Right ventricle myocardium inferior (tissue), 1 donor: ENCODE data around the gene F8. TPM values are rescaled to one million over a fixed set of nuclear protein-coding genes. Genes with fewer than 3 reads are reported as not detected.
"Not testable (repeated sequence)": the region's sequence is repeated elsewhere in the genome, so short reads cannot be mapped to it uniquely, and the experiment has no call there.

Source experiments
- ATAC-seq: fragments of 200-7000 bp; cut with Tn5 transposase; one replicate; pipeline ENCODE4 v1.9.1; 2020; ENCODE audit warnings: mild to moderate bottlenecking, moderate library complexity
- DNase-seq: peaks from one replicate; pipeline ENCODE4 v3.0.0; 2021; ENCODE audit errors: missing footprints
- intact Hi-C: fragments of 100-400 bp; cut with DNase I; formaldehyde crosslinking; loops from one replicate; pipeline ENCODE4 v1.11.0; 2022
- total RNA-seq: library from RNA; stranded (reverse); fragmentation: NEBNext Ultra II Directional; extraction: Animal tissue kit (Norgen Biotek cat#: 25700); gene quantifications from one replicate; pipeline ENCODE4 v1.2.1, GENCODE V29; 2021
- donor health status: DM: no; HTN: yes; CAD: no; lungs with severe emphysema.

Gene F8
- total RNA-seq, 1 donor from 2014 or later, result 53.7 TPM

- intact Hi-C loops, result no loop called here
- ATAC-seq (no peak), DNase-seq (no peak)
These were observed 21.7 kb downstream of the F8 start for GRCh38 chrX:155000841-155001240.

GRCh38 chrX:154998204-154998880, 24.2 kb downstream of the F8 start:
- ATAC-seq, result no peak
- intact Hi-C loops, result no loop called here
- no peak for DNase-seq

GRCh38 chrX:154991476-154991875, 31.0 kb downstream of the F8 start:
- ATAC-seq (no peak), DNase-seq (no peak)
- intact Hi-C loops, result no loop called here

- intact Hi-C loops, result no loop called here
- no peak for ATAC-seq
- DNase-seq, result no peak
These were observed 31.5 kb downstream of the F8 start for GRCh38 chrX:154991039-154991438.

- ATAC-seq (no peak), DNase-seq (no peak)
- intact Hi-C loops, result no loop called here
These were observed 32.0 kb downstream of the F8 start for GRCh38 chrX:154990496-154990895.

GRCh38 chrX:154988719-154989118, 33.8 kb downstream of the F8 start:
- no peak for ATAC-seq
- intact Hi-C loops, result no loop called here

GRCh38 chrX:154987940-154988339, 34.6 kb downstream of the F8 start:
- ATAC-seq, result no peak
- intact Hi-C loops, result no loop called here

More at GRCh38 chrX:154988719-154989118, 33.8 kb downstream of the F8 start:
- no peak for DNase-seq

GRCh38 chrX:154986826-154987575, 35.5 kb downstream of the F8 start:
- no peak for ATAC-seq
- no peak for DNase-seq
- intact Hi-C loops, result no loop called here

More at GRCh38 chrX:154987940-154988339, 34.6 kb downstream of the F8 start:
- no peak for DNase-seq

GRCh38 chrX:154981116-154981411, 41.5 kb downstream of the F8 start:
- DNase-seq, result no peak
- ATAC-seq, result no peak
- intact Hi-C loops, result loop anchor here (2.0 kb wide), 1 partner anchor 76 kb away; no protein-coding TSS in a partner anchor

GRCh38 chrX:154980330-154981115, 42.0 kb downstream of the F8 start:
- peak; percentile 83 for ATAC-seq
- no peak for DNase-seq
- intact Hi-C loops, result loop anchor here (2.0 kb wide), 1 partner anchor 76 kb away; no protein-coding TSS in a partner anchor

- intact Hi-C loops, result loop anchor here (2.0 kb wide), 1 partner anchor 77 kb away; no protein-coding TSS in a partner anchor
- DNase-seq, result no peak
- no peak for ATAC-seq
These were observed 42.9 kb downstream of the F8 start for GRCh38 chrX:154979629-154980028.

- intact Hi-C loops, result no loop called here
- DNase-seq (no peak), ATAC-seq (no peak)
These were observed 54.2 kb downstream of the F8 start for GRCh38 chrX:154968353-154968752.

- ATAC-seq (no peak), DNase-seq (no peak)
- intact Hi-C loops, result no loop called here
These were observed 54.9 kb downstream of the F8 start for GRCh38 chrX:154967603-154968002.

GRCh38 chrX:154961947-154962346, 60.6 kb downstream of the F8 start:
- ATAC-seq (no peak), DNase-seq (no peak)
- intact Hi-C loops, result no loop called here

GRCh38 chrX:154955799-154956198, 66.7 kb downstream of the F8 start:
- DNase-seq, intact Hi-C loops, ATAC-seq: not testable (repeated sequence)

GRCh38 chrX:154939265-154939664, 83.3 kb downstream of the F8 start:
- DNase-seq, ATAC-seq, intact Hi-C loops: not testable (repeated sequence)

GRCh38 chrX:154924771-154925170, 97.8 kb downstream of the F8 start:
- DNase-seq, intact Hi-C loops: not testable (repeated sequence)

GRCh38 chrX:154918060-154918483, 104.5 kb downstream of the F8 start:
- peak; percentile 54 for ATAC-seq
- intact Hi-C loops, result no loop called here
- DNase-seq, result no peak

More at GRCh38 chrX:154924771-154925170, 97.8 kb downstream of the F8 start:
- not testable (repeated sequence) for ATAC-seq

GRCh38 chrX:154914052-154914451, 108.5 kb downstream of the F8 start:
- intact Hi-C loops, result no loop called here
- no peak for DNase-seq
- ATAC-seq, result no peak
